OCI-LY3 (cell line): ENCODE results near the gene TM9SF3.

Experiments
- EZH2phosphoT487 ChIP-seq: fragments of 200-600 bp; shearing (Covaris generic); IDR thresholded peaks from 2 replicates; pipeline ENCODE4 v1.6.1; 2018; ENCODE audit warnings: antibody characterized with exemption, mixed run types, low read depth
- TF ChIP-seq, protein P1 (sequence below): fragments of 200-600, 300-600 bp; sonication (generic); IDR thresholded peaks from 2 replicates; pipeline ENCODE4 v1.5.1; 2014; ENCODE audit warnings: antibody characterized with exemption, low read length, low read depth

DNA sequence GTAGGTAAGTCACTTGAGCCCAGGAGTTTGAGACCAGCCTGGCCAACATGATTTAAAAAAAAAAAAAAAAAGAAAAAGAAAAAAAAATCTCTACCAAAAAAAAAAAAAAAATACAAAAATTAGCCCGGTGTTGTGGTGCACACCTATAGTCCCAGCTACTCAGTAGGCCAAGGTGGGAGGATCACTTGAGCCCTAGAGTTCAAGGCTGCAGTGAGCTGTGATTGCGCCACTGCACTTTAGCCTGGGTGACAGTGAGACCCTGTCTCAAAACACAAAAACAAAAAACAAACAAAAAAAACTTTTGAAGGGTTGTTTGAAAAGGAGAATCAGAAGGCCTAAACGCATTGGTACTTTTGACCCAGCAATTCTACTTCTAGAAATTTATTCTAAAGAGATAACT lies 86.8 kb downstream of the TM9SF3 start:
- TF ChIP-seq, protein P1, sequence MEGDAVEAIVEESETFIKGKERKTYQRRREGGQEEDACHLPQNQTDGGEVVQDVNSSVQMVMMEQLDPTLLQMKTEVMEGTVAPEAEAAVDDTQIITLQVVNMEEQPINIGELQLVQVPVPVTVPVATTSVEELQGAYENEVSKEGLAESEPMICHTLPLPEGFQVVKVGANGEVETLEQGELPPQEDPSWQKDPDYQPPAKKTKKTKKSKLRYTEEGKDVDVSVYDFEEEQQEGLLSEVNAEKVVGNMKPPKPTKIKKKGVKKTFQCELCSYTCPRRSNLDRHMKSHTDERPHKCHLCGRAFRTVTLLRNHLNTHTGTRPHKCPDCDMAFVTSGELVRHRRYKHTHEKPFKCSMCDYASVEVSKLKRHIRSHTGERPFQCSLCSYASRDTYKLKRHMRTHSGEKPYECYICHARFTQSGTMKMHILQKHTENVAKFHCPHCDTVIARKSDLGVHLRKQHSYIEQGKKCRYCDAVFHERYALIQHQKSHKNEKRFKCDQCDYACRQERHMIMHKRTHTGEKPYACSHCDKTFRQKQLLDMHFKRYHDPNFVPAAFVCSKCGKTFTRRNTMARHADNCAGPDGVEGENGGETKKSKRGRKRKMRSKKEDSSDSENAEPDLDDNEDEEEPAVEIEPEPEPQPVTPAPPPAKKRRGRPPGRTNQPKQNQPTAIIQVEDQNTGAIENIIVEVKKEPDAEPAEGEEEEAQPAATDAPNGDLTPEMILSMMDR = no peak
- no peak for TF ChIP-seq EZH2phosphoT487
